Right hindlimb (tissue), 1 donor: ENCODE data around the gene SPSB3.

Experiments
- DNase-seq: peaks from one replicate; pipeline ENCODE4 v3.0.0-alpha.2; 2018

The SPSB3 gene

GRCh38 chr16:1788095-1788707 is 5.8 kb upstream of the SPSB3 start:
- no peak for DNase-seq

DNA sequence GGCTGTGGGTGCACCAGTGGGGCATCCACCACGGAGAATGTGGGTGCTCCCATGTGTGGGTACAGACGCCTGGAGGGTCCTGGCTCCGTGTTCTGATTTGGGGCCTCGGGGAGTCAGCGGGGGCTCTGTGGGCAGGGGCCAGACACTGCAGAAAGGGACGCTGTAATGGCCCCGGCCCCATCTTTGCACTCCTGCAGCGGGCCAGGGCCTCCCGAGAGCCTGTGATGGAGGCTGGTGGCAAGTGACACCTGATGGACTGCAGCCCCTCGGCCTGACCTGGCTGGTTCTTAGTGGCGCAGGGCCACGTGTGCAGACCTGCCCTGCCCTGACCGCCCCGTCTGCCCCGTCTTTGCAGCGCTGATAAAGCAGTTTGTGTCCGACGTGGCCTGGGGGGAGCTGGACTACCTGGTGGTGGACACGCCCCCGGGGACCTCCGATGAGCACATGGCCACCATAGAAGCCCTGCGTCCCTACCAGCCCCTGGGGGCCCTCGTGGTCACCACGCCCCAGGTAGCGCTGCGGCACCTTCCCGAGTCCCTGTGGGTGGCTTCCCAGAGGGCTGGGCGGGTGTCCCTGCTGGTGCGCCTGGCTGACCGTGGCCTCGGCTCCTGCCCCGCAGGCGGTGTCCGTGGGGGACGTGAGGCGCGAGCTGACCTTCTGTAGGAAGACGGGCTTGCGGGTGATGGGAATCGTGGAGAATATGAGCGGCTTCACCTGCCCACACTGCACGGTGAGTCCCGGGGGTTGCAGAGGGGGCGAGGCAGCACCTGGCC is 5.1 kb upstream of the SPSB3 start:
- DNase-seq = no peak

GRCh38 chr16:1787056-1787321 is 4.6 kb upstream of the SPSB3 start:
- no peak for DNase-seq

GRCh38 chr16:1786242-1787055 is 4.1 kb upstream of the SPSB3 start:
- DNase-seq = peak; percentile 20

DNA sequence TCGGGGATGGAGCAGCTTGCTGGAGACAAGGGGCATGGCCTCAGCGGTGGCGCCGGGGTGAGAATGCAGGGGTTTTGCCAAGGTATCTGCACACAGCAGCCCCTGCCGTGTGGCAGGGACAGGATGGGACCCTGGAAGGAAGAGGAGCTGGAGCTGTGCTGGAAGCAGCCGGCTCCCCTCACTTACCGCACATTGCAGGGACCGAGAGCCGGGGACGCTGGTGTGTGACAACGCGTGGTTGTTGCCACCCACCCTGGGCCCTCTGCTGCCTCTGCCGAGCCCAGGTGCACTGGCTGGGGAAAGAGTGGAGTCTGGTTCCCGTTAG is 3.4 kb upstream of the SPSB3 start:
- no peak for DNase-seq

DNA sequence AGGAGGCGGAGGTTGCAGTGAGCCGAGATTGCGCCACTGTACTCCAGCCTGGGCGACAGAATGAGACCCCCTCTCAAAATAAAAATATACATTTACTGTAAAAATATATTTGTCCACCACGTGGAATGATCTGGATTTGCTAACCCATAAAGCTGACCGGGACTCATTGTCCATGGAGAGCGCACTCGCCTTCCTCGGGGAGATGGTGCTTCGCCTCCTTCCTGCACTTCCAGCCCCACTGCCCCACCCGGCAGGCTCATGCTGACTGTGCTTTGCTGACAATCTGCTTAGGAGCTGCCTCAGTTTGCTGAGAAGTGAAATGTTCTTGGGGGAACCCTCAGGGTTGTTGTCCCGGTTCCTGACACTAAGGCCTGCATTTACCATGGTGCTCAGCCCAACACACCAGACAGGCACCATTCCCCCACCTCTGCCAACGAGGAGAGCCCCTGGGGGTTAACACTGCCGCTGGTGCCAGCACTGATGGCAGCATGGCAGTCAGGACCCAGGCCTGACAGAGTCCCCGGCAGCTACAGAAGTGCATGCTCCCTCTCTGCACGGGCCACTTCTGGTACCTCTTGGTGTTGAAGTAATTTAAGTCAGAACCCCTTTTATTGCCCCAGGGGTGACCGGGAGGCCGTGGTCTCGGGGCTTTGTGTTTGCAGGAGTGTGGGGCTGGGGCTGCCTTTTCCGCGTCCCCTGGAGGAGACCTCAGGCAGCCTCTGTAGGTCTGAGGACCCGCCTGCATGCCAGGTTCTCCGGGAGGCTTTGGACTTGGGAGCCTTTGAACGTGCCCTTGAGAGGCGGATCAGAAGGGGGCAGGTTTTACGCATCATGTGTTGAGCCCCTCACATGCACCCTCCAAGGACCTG is 2.8 kb upstream of the SPSB3 start:
- DNase-seq = no peak

DNA sequence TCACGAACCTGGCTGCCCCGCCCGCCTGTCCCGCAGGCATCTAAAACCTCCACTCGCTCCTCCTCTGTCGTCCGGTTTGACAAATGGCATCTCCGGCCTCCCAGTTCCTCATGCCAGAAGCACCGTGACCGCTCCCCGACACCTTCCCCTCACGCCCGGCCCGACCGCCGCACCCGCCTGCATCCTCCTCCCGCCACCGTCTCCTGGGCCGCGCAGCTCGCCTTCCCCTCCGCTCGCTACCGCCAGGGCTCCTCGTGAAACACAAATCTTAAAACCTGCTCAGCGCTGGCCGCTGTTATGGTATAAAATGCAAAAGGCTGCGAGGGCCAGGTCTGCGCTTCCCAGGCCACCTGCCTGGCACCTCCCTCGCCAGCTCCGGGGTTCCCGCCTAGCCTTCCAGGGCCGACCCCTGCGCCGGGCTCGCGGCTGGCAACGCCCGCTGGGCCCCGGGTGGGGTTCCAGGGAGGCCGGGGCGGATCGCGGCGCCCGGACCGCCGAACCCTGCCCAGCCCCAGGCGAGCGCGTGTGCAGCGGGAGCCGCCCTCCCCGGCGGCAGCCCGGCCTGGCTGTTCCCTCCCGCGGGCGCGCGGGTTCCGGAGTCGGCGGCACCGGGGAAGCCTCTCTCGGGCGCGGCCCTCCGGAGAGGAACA is 488 bp downstream of the SPSB3 start:
- DNase-seq = peak; percentile 44

DNA sequence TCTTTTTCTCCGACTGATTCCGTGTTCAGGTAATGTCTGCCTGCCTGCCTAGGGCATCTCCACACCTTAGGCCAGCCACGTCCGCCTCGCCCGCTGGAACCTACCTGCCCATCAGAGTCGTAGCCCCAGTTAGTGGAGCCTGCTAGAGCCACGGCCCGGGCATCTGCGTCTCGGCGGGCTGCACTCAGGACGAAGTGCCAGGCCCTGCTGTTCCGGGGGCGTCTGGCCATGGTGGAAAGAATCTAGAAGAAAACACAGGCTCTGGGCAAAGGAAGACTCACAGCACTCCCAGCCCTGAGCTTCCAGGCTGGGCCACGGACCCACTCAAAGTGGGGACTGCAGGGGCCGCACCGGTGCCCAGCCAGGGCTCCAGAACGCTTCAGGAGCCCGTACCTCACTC is 1.1 kb downstream of the SPSB3 start:
- DNase-seq = peak; percentile 22

DNA sequence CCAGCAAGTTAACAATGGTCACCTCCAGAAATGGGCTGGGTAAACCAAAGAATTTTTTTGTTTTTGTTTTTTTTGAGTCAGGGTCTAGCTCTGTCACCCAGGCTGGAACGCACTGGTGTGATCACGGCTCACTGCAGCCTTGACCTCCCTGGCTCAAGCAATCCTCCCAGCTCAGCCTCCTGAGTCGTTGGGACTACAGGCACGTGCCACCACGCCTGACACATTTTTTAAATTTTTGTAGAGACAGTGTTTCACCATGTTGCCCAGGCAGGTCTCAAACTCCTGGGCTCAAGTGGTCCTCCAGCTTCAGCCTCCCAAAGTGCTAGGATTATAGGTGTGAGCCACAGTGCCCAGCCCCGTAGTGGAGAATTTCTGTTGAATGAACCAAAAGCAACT is 1.7 kb downstream of the SPSB3 start:
- peak; percentile 7 for DNase-seq

DNA sequence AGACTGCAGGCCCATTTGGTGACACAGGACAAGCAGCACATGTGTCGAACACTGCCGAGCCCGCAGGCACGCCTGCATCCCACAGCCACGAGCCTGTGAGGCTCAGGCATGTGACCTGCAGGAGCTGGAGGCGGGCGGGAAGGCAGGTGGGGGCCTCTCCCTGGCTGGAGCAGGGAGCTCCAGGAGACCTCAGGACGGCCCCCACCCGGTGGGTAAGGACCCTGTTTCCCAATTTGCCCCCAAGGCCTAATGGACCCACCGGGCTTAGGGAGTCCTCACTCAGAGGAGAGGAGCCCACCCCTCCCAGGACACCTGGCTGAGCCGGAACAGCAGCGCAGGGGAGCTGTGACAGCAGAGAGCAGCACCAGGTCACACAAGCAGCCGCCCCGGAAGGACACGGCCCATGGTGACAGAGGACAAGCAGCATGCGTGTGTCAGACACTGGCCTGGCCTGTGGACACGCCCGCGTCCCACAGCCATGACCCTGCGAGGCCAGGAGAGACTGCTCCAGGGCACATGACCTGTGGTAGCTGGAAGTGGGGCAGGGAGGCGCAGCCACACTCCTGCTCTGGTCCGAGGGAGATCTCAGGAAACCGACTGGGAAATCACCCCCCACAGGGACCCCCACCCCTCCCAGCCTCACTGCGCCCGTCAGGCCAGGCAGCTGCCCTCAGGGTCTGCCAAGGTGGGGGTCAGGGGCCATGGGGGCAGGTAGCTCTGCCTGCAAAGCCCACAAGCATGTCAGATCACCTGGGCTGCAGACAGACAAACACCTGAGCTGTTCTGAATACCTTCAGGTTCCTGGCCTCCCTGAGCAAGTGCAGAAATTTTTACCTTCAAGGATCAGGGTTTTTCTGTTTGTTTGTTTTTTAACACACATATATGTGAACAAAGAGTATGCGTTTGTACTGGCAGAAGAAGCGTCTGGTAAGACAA is 2.4 kb downstream of the SPSB3 start:
- DNase-seq = peak; percentile 20

DNA sequence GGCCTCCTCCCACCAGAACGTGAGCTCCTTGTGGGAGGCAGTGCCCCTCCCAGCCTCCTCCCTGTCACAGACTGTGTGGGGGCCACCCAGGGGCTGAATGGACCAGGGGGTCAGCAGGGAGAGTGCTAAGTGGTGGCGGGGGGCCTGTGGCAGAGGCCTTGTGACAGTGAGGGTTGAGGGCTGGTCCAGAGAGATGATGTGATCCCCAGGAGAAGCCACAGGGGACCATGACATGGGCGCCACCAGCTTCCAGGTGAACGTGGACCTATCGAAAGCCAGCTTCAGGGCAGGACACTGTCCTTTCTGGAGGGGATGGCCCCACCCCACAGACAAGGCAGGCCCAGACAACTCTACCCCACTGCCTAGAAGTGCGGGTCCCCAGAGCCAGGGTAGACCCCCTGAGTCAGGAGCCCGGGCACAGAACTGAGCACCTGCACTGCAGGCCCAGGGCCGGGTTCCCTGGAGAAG is 3.1 kb downstream of the SPSB3 start:
- peak; percentile 27 for DNase-seq

DNA sequence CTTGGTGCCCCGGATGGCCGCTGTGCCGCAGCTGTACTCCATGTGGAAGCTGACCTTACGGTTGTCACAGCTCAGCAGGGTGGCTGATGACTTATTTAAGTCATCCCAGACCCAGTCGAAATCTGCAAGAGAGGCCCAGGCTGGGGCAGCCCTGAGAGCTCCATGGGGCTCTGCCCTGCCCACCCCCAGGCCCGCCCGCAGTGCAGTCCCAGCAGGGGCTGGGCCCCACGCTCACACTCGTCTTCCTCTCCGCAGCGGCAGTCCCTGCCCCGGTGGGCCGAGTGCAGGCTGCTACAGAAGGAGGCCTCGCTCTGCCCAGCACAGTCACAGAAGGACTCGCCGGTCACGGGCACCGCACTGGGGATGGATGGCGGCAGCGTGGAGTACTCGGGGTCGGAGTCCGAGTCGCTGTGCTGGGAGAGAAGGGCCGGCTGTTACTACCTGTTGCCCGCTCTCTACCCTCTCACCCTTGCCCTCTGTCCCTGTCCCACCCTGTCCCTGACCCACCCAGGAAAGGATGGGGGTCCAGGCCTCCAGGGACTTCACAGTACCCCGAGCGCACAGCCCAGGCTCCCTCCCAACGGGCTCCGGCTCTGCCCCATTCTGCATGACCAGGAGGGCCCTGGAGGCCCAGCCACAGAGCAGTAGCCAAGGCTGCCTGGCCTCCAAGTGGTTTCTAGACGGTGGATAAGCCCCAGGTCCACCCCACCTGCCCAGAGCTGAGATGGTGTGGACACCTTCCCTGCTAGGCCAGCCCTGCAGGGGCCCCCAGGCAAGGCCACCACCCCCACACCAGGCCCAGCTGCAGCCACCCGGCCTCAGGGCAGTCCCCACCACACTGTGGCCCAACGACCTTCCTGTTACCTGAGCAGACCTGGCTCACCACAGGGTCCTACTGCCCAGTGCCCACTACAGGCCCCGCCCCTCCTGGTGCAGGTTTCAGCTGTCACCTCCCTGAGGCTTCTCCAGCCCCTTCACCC is 3.9 kb downstream of the SPSB3 start:
- DNase-seq = peak; percentile 17

GRCh38 chr16:1777375-1778199 is 4.8 kb downstream of the SPSB3 start:
- DNase-seq = peak; percentile 31

DNA sequence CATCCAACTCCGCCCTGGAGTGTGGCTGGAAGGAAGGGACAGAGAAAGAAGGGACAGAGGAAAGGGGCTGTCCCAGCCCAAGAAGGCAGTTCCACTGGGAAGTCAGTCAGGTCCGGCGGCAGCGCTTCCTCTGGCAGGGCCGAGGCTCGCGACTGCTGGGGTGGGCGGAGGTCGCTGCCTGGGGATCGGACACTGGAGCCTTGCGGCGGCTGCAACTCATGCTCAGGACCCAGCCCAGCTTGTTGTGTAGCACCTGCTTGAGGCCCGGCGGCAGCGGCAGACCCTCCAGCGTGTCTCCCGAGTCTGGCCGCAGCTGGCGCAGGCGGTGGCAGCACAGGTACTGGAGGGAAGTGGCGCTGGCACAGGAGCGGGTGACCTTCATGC is 5.4 kb downstream of the SPSB3 start:
- peak; percentile 21 for DNase-seq

GRCh38 chr16:1776672-1776955 is 5.8 kb downstream of the SPSB3 start:
- DNase-seq = no peak

GRCh38 chr16:1775846-1776671 is 6.3 kb downstream of the SPSB3 start:
- DNase-seq = peak; percentile 24

DNA sequence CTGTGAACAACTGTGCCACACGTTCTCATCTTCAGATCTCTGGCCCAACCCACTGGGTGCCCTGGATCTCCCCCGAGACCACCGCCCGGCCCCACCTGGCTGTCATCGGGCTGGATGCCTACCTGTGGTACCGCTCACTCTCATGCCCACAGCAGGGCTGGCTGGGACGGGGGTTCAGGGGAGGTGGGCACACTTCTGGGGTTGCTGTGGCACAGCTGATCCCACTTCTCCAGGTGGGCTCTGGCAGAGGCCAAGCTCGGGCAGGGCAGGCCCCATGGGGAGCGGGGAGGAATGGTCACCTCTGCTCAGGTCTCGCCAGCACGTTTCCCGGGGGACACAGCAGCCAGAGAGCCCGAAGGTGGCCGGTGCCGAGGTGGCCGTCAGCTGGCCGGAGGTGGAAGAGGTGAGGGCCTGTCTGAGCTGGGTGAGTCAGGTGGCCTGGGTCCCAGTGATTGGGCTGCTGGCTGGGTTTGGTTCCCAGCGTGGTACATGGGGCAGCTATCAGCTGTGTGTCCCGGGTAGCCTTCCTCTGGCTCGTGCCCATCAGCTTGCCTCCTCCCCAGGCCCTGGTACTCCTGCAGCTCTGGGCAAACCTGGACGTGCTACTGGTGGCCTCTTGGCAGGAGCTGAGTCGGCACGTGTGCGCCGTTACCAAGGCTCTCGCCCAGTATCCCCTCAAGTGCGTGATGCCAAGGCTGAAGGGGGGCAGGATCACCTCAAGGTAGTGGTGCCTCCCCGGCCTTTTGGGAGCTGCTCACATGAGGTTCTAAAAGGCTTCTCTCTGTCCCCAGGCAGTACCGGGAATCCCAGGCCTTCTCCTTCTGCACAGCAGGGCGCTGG is 7.1 kb downstream of the SPSB3 start:
- DNase-seq = peak; percentile 24

- no peak for DNase-seq
Measured at GRCh38 chr16:1774448-1774780, 8.0 kb downstream of the SPSB3 start.
